GM19240 (cell line): ENCODE results near the gene CPEB4.

Experiments
- DNase-seq: peaks from one replicate; pipeline ENCODE4 v3.0.0; 2011; ENCODE audit warnings: low spot score; ENCODE audit not compliant: insufficient read length

Gene CPEB4

GRCh38 chr5:173884402-173885053 lies 3.6 kb upstream of the CPEB4 start:
- peak; percentile 12 for DNase-seq

DNA sequence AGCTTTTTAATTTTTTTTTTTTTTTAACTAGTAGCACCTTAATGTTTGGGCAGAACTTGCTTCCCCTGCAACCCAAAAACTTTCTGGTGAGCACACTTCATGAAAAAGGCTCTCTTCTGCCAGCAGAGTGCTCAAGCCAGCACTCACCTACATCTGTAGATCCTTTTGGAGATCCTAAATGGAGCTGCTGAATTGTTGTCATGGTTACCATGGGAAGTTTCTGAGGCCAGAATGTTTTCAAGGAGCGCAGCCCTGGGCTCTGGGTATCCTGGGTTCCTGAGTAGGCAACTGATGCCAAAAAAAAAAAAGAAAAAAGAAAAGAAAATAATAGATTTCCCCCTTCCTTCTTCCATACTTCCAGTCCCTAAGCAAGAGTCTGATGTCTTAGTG lies 3.1 kb upstream of the CPEB4 start:
- DNase-seq: no peak

GRCh38 chr5:173885475-173886010 lies 2.6 kb upstream of the CPEB4 start:
- no peak for DNase-seq

DNA sequence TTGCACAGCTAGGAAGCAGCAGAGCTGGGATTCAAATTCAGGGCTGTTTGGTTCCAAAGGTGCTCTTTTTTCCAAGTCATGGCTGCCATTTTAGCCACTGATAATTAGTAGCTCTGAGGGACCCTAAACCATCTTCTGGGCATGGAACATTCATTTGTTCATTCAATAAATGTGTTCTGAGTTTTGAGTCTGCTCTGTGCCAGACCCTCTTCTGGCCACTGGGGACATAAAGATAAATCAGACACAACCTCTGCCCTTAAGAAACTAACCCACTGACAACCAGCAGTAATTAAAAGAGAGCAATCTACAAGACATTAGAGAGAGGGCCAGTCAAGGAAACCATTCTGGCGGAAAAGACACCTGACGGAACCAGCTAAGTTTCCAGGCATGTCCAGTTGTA lies 2.0 kb upstream of the CPEB4 start:
- no peak for DNase-seq

- no peak for DNase-seq
These were observed 453 bp downstream of the CPEB4 start for GRCh38 chr5:173888473-173889131.

- DNase-seq: no peak
These were observed 2.2 kb downstream of the CPEB4 start for GRCh38 chr5:173890195-173890991.

- DNase-seq: no peak
These were observed 3.4 kb downstream of the CPEB4 start for GRCh38 chr5:173891308-173892116.

- DNase-seq: no peak
These were observed 5.0 kb downstream of the CPEB4 start for GRCh38 chr5:173893192-173893561.

GRCh38 chr5:173895401-173896165 lies 7.4 kb downstream of the CPEB4 start:
- DNase-seq: no peak

DNA sequence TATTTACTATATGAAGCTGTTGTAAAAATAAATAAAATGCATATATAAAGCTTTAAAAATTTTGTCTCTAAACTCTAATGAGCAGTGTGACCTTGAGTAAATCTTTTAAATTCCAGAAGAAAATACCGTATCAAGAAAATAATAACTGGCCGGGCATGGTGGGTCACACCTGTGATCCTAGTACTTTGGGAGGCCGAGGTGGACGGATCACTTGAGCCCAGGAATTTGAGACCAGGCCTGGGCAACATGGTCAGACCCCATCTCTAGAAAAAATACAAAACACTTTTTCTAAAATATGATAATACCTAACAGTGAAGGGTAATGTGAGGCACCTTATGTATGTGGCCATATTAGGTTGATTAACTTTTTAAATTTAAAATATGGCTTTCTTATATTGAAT lies 8.5 kb downstream of the CPEB4 start:
- DNase-seq: no peak

DNA sequence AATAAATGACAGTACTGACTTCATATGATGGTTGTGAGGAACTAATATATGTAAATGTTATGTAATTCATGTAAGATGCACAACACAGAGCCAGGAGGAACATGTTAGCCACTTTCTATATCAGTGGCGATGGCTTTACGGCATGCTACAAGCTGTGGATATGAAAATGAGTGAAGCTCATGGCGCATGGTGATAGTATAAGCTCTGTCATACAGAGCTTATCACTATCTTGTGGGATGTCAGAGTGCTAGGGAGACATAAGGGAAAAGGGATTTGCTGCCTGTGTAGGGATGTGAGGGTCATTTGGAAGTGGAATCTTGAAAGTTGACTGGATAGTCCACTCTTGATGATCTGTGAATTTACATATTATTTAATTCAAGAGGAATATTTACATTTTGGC lies 13.6 kb downstream of the CPEB4 start:
- no peak for DNase-seq

DNA sequence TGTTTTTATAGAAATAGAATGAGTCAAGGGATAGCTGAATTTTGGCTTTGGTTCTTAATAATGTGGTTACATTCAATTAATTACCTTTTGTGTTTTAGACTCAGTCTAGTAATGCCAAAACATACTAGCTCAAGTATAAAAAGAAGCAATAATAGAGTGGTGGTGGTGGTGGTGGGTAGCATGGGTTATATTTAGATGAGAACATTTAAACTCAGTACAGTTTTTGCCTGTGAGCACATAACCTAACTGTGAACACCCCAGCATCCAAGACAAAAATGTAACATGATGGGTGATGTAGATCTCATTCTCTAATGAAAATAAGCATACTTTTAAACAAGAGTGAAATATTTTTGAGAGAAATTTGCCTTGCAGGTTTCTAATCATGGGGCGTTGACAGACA lies 14.2 kb downstream of the CPEB4 start:
- no peak for DNase-seq

GRCh38 chr5:173902743-173903142 lies 14.6 kb downstream of the CPEB4 start:
- no peak for DNase-seq

DNA sequence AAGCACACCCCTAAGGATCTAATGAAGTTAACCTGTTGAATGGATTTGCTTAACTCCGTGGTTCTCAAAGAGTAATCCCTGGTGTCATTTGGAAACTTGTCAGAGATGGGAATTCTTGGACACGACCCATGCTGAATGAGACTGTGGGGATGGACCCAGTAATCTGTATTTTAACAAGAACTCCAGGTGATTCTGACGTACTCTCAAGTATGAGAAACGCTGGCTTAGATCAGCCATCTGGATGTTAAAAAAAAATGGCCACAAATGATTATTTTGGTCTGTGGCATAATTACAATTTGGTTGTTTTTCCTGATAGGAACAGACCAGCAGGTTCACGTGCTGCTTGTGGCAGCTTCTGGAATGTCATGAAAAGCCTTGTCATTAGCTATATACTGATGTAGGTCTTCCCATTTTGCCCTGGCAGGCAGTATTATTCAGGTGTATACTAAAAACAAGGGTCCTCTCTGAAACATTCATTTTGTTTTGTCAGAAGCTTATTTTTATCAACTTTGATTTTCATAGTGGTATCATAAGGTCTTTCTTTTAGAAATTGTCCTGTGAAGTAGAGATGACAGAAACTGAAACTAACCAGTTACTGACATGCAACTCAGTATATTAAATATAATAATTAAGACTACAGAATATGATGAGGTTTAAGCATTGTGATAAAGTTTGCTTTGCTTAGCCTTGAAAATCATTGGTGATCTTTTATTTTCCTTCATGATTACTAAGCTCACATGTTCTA lies 15.4 kb downstream of the CPEB4 start:
- DNase-seq: no peak

DNA sequence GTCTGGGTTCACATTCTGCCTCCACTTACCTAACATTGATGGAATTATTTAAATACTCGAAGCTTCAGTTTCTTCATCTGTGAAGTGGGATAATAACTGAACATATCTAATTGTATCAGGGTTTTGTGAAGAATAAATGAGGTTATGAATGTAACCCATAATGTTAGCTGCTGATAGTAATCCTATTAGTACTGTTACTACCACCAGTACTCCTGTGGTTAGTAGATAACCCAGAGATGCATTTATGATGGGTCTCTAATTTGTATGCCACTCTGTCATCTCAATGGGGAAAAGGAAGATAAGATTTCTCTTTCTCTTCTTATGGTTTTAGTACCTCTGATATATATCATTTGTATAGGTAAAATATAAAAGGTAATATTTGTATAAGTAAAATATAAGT lies 16.0 kb downstream of the CPEB4 start:
- DNase-seq: no peak

GRCh38 chr5:173907284-173907683 lies 19.1 kb downstream of the CPEB4 start:
- DNase-seq: no peak

DNA sequence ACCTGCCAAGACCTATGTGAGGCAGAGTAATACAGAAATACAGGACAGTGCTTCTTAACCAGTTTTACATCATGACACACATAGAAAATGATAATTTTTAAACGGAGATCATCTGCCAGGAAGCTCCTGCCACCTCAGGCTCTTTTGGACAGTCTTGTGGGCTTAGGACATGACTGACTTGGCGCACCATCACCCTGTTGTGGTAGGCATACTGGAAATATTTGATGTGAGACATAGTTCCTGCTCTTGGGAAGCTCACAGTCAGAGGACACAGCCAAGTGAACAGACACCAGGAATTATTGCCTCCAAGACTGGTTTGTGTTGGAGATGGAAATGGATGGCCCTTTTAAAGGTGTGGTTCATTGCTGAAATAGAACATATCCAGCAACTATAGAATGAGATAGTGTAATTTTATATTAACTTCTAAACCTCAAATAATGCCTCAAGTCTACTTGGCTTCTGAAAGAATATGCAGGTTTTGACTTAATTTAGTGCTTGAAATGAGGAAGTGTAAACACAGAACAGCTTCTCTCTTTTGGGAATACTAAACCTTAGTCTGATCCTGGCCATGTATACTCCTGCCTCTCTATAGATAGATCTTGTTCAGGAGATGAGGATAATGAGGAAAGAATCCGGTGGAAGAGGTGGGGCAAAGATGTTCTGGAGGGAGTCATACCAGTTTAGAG lies 19.7 kb downstream of the CPEB4 start:
- no peak for DNase-seq

- DNase-seq: no peak
These were observed 21.1 kb downstream of the CPEB4 start for GRCh38 chr5:173909199-173909598.

DNA sequence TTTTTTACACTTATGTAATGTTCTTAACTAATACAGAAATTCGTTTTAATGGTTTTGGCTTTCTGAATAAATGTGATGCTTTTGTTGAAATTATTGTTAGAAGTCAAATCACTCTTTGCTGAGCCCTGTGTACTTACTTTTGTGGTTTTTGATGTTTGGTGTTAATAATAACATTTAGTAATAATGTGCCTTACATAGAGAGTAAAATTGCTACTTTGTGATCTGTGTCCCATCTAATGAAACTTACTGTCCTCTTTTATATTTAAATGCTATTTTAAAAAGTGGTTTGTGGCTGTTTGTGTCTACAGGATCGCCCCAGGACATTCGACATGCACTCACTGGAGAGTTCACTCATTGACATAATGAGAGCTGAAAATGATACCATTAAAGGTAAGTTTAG lies 22.1 kb downstream of the CPEB4 start:
- DNase-seq: no peak
